AG10803 (cell line): Measurements from ENCODE around the gene GLCCI1.

ENCODE experiments used
- DNase-seq: peaks from one replicate; pipeline ENCODE4 v3.0.0; 2010; ENCODE audit warnings: low read depth
- H3K4me3 ChIP-seq: 2 replicates; pipeline ENCODE4 v1.5.1; 2011; ENCODE audit warnings: mild to moderate bottlenecking, low read length, control low read depth
- TF ChIP-seq, protein P1 (sequence below): conservative IDR thresholded peaks from 2 replicates; pipeline ENCODE4 v1.5.1; 2011; ENCODE audit warnings: mild to moderate bottlenecking, low read length, control low read depth, inconsistent platforms

GLCCI1 gene

DNA sequence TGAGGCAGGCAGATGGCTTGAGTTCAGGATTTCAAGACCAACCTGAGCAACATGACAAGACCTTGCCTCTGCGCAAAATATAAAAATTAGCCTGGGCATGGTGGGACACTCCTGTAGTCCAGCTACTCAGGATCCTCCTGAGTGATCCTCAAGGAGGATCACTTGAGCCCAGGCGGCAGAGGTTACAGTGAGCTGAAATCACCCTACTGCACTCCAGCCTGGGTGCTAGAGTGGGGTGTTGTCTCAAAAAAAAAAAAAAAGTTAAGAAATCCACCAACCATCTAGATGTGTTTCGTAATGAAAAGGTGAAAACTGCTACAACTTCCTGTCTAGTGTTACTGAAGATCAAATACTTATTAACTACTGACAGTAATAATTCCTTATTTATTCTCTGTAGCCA, 8.1 kb downstream of the GLCCI1 start:
- no peak for DNase-seq
- TF ChIP-seq, protein P1, sequence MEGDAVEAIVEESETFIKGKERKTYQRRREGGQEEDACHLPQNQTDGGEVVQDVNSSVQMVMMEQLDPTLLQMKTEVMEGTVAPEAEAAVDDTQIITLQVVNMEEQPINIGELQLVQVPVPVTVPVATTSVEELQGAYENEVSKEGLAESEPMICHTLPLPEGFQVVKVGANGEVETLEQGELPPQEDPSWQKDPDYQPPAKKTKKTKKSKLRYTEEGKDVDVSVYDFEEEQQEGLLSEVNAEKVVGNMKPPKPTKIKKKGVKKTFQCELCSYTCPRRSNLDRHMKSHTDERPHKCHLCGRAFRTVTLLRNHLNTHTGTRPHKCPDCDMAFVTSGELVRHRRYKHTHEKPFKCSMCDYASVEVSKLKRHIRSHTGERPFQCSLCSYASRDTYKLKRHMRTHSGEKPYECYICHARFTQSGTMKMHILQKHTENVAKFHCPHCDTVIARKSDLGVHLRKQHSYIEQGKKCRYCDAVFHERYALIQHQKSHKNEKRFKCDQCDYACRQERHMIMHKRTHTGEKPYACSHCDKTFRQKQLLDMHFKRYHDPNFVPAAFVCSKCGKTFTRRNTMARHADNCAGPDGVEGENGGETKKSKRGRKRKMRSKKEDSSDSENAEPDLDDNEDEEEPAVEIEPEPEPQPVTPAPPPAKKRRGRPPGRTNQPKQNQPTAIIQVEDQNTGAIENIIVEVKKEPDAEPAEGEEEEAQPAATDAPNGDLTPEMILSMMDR, result no peak
- no peak overlapping the region for H3K4me3 ChIP-seq

DNA sequence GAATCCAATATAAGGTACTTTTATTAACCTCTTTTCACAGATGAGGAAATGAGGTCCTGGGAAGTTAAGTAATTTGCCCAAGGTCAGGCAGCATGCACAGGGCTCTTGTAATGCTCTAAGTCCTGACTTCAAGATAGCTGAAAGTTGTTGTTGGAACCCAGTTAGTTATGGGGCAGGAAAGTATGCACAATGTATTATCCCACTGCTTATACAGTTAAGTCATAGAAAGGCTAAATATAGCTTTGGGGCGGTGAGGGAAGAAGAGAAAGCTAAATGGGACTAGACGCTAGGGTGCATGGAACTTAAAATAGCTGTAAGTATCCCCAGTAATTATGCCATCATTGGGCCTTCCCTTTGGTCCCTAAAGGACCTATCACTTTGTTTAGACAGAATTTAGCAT, 9.2 kb downstream of the GLCCI1 start:
- DNase-seq, result no peak
- TF ChIP-seq, protein P1, result no peak
- no peak overlapping the region for H3K4me3 ChIP-seq

DNA sequence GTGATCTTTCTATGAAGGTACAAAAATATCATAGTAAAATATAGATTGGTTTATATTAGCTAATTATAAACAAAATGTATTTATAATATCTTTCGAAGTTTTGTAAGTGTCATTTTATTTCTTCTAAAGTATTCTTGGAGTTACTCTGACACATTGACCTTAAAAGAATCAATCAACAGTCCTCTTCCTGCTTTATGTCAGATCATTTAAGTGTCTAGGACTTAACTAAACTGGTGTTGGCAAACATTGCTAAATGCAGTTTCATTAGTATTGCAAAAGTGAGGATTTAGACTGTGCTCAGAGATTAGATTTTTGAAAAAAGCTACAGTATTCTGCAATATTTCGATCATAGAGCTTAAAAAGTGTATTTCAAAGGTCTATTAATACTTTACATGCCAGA, 10.3 kb downstream of the GLCCI1 start:
- TF ChIP-seq, protein P1, result no peak
- H3K4me3 ChIP-seq, result no peak overlapping the region
- DNase-seq, result no peak

DNA sequence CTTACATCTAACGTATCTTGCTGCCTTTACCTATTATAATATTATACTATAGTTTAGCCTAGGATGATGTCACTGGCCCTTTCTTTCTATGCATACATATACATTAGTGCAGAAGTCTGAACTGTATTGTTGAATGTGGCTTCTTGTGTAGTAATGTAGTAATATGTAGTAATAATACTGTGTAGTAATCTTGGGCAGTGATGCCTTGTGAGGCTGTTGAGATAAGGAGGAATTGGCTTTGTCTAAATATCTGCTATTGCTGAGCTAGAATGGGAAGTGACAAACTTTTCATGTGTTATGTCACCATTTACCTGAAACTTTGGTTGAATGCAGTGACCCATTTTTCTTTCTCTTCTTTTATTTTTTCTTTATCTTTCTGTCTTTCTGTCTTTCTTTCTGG, 11.0 kb downstream of the GLCCI1 start:
- DNase-seq, result no peak
- TF ChIP-seq, protein P1, result no peak
- no peak overlapping the region for H3K4me3 ChIP-seq

DNA sequence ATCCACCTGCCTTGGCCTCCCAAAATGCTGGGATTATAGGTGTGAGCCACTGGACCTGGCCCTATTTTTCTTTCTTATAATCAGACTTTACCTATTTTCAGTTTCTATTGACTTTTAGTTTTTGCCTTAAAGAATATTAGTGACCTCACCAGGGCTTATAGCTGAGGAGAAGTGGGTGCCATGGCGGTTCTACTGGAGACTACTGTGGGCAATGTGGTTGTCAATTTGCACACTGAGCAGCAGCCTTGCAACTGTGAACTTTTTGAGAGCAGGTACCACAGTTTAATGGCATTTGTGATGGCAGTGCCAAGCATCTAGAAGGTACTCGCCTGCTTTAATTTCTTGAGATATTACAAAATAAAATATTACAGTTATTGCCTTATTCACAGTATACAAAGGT, 11.5 kb downstream of the GLCCI1 start:
- H3K4me3 ChIP-seq, result no peak overlapping the region
- TF ChIP-seq, protein P1, result no peak
- no peak for DNase-seq

DNA sequence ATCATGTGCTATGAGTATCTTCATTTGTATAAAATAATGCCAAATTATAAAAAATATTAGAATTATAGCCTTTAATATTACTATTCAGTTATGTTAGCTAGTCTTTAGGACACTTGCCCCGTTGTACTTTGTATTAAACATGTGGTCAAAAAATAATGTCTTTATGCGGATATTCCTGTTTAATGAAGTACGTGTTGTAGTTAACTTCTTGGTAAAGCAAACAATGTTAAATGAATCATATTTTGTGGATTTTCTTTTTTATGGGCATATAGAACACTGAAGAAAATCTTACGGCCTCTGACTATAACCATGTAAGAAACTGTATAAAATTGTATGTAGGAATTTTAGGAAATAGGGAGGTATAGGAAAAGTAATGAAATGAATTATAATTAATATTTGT, 14.3 kb downstream of the GLCCI1 start:
- TF ChIP-seq, protein P1, result no peak
- DNase-seq, result no peak
- H3K4me3 ChIP-seq, result no peak overlapping the region

DNA sequence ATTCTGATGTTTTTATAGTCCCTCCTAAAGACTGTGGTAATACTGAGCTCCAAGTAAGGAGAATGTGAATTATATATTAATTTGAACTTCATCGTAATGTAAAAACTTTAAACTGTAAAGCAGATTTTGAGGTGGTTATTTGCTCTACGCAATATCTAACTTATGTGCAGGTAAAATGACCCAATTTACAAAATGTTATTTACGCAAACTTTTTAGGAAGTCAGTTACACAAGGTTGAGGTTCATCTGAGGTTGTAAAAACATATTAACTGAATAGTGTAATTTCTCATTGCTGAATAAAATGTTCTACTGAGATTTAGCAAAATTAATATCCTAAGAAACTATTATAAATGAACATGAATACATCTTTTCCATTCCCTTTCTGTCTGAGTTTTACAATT, 15.8 kb downstream of the GLCCI1 start:
- H3K4me3 ChIP-seq, result no peak overlapping the region
- DNase-seq, result no peak
- TF ChIP-seq, protein P1, result no peak
